Activated CD4-positive, alpha-beta memory T cell treated with anti-CD3 and anti-CD28 coated beads for 36 hours (primary cell): ENCODE measurements around the gene ENKUR. TPM values are rescaled to one million over a fixed set of nuclear protein-coding genes. Genes with fewer than 3 reads are reported as not detected.

Experiments
- CTCF ChIA-PET: fragments of 350-600 bp; sonication (Branson Sonifier 250); formaldehyde crosslinking; loops from one replicate; lab custom pipeline; 2021; ENCODE audit warnings: antibody characterized with exemption, inconsistent platforms; lab: Charles Lee
- POLR2A ChIA-PET: fragments of 350-600 bp; sonication (Branson Sonifier 250); formaldehyde crosslinking; loops from one replicate; lab custom pipeline; 2021; ENCODE audit warnings: antibody characterized with exemption; lab: Charles Lee
- DNase-seq: peaks from one replicate; pipeline ENCODE4 v3.0.0-alpha.2; 2020
- H3K27ac Mint-ChIP-seq: one replicate; pipeline ENCODE4 v1.8.0; 2021; ENCODE audit warnings: mixed read lengths
- H3K27me3 Mint-ChIP-seq: one replicate; pipeline ENCODE4 v1.8.0; 2021; ENCODE audit warnings: mixed read lengths
- H3K36me3 Mint-ChIP-seq: one replicate; pipeline ENCODE4 v1.8.0; 2021; ENCODE audit warnings: mixed read lengths
- H3K4me1 Mint-ChIP-seq: one replicate; pipeline ENCODE4 v1.8.0; 2021; ENCODE audit warnings: low read depth, mixed read lengths
- H3K4me3 Mint-ChIP-seq: one replicate; pipeline ENCODE4 v1.8.0; 2021; ENCODE audit warnings: mild to moderate bottlenecking, mixed read lengths
- H3K9me3 Mint-ChIP-seq: one replicate; pipeline ENCODE4 v1.8.0; 2021; ENCODE audit warnings: mixed read lengths
- intact Hi-C: fragments of 100-400 bp; cut with micrococcal nuclease; formaldehyde crosslinking; loops from one replicate; pipeline ENCODE4 v1.15.1; 2023
- total RNA-seq, 2 experiments: library from RNA; stranded (reverse); gene quantifications; one replicate each; pipeline ENCODE4 v1.2.3, GENCODE V29; 2021

ENKUR gene
- total RNA-seq, 2 experiments from 2014 or later, result not detected

GRCh38 chr10:24952707-24953645 lies 63.0 kb downstream of the ENKUR start:
- no peak overlapping the region for H3K27ac Mint-ChIP-seq
- peak overlapping the region; percentile 66 for H3K4me3 Mint-ChIP-seq
- peaks cover 21% of the 10 kb centered on the region for H3K4me1 Mint-ChIP-seq
- ChIA-PET CTCF (interaction anchor here (0.6 to 1.5 kb wide), 5 partner anchors 9 to 335 kb away, joined by 3 to 5 read pairs (median 4); no protein-coding TSS in a partner anchor), POLR2A (no interaction called here)
- peak; percentile 48 for DNase-seq
- no peaks in the 10 kb centered on the region for H3K36me3 Mint-ChIP-seq
- H3K27me3 Mint-ChIP-seq, result peaks cover 4% of the 10 kb centered on the region
- H3K9me3 Mint-ChIP-seq, result no peaks in the 10 kb centered on the region
- intact Hi-C loops, result loop anchor here (2.0 to 5.0 kb wide), 3 partner anchors 64 to 311 kb away; partner anchors contain the start of genes ENKUR and THNSL1

- Mint-ChIP-seq H3K9me3 (no peaks in the 10 kb centered on the region), H3K4me1 (peaks cover 28% of the 10 kb centered on the region), H3K27me3 (peaks cover 4% of the 10 kb centered on the region), H3K4me3 (peak within 1 kb of the TSS; percentile 66), H3K27ac (no peak within 1 kb of the TSS), H3K36me3 (no peaks in the 10 kb centered on the region)
- ChIA-PET POLR2A (interaction anchor here (1.3 kb wide), 1 partner anchor 11 kb away, joined by 3 read pairs; no protein-coding TSS in a partner anchor), CTCF (interaction anchor here (0.7 to 1.5 kb wide), 6 partner anchors 10 to 334 kb away, joined by 3 to 5 read pairs (median 4); no protein-coding TSS in a partner anchor)
- peak; percentile 25 for DNase-seq
- intact Hi-C loops, result loop anchor here (2.0 to 5.0 kb wide), 3 partner anchors 65 to 310 kb away; partner anchors contain the start of genes ENKUR and THNSL1
Measured at GRCh38 chr10:24952143-24952706, 63.7 kb downstream of the ENKUR start, which contains the start of gene PRTFDC1. Gene PRTFDC1, minus strand, starts transcription at chr10:24952606. Its CDS starts 31 bp downstream, at chr10:24952575.

GRCh38 chr10:24951201-24952142 lies 64.5 kb downstream of the ENKUR start:
- H3K27ac Mint-ChIP-seq, result no peak overlapping the region
- peaks cover 30% of the 10 kb centered on the region for H3K4me1 Mint-ChIP-seq
- H3K27me3 Mint-ChIP-seq, result peaks cover 4% of the 10 kb centered on the region
- no peaks in the 10 kb centered on the region for H3K36me3 Mint-ChIP-seq
- ChIA-PET POLR2A (interaction anchor here (1.3 kb wide), 1 partner anchor 11 kb away, joined by 3 read pairs; no protein-coding TSS in a partner anchor), CTCF (interaction anchor here (0.7 to 1.2 kb wide), 4 partner anchors 129 to 334 kb away, joined by 3 to 5 read pairs (median 4); no protein-coding TSS in a partner anchor)
- DNase-seq, result peak; percentile 54
- intact Hi-C loops, result loop anchor here (1.0 to 5.0 kb wide), 4 partner anchors 65 to 309 kb away; partner anchors contain the start of genes ENKUR and THNSL1
- H3K9me3 Mint-ChIP-seq, result no peaks in the 10 kb centered on the region
- H3K4me3 Mint-ChIP-seq, result peak overlapping the region; percentile 59

GRCh38 chr10:24950439-24950838 lies 65.5 kb downstream of the ENKUR start:
- Mint-ChIP-seq H3K36me3 (no peaks in the 10 kb centered on the region), H3K27ac (no peak overlapping the region), H3K27me3 (peaks cover 4% of the 10 kb centered on the region), H3K9me3 (no peaks in the 10 kb centered on the region), H3K4me3 (no peak overlapping the region), H3K4me1 (peaks cover 32% of the 10 kb centered on the region)
- ChIA-PET CTCF (no interaction called here), POLR2A (no interaction called here)
- no peak for DNase-seq
- intact Hi-C loops, result loop anchor here (5.0 kb wide), 1 partner anchor 308 kb away; no protein-coding TSS in a partner anchor

GRCh38 chr10:24949616-24950015 lies 66.3 kb downstream of the ENKUR start:
- no peak for DNase-seq
- CTCF ChIA-PET, result interaction anchor here (0.6 to 1.0 kb wide), 2 partner anchors 100 to 332 kb away, joined by 3 read pairs; no protein-coding TSS in a partner anchor
- no peaks in the 10 kb centered on the region for H3K36me3 Mint-ChIP-seq
- H3K4me1 Mint-ChIP-seq, result peaks cover 36% of the 10 kb centered on the region
- H3K4me3 Mint-ChIP-seq, result no peak overlapping the region
- intact Hi-C loops, result loop anchor here (5.0 kb wide), 1 partner anchor 307 kb away; no protein-coding TSS in a partner anchor
- POLR2A ChIA-PET, result no interaction called here
- H3K27ac Mint-ChIP-seq, result no peak overlapping the region
- H3K27me3 Mint-ChIP-seq, result peaks cover 4% of the 10 kb centered on the region
- H3K9me3 Mint-ChIP-seq, result no peaks in the 10 kb centered on the region

GRCh38 chr10:24947304-24948097 lies 68.5 kb downstream of the ENKUR start:
- intact Hi-C loops, result loop anchor here (1.0 to 2.0 kb wide), 4 partner anchors 26 to 241 kb away; no protein-coding TSS in a partner anchor
- DNase-seq, result no peak
- Mint-ChIP-seq H3K27ac (no peak overlapping the region), H3K36me3 (no peaks in the 10 kb centered on the region), H3K27me3 (peaks cover 4% of the 10 kb centered on the region), H3K4me3 (no peak overlapping the region), H3K9me3 (no peaks in the 10 kb centered on the region), H3K4me1 (peaks cover 29% of the 10 kb centered on the region)
- CTCF ChIA-PET, result interaction anchor here (0.7 to 1.5 kb wide), 5 partner anchors 14 to 300 kb away, joined by 3 to 4 read pairs (median 3); no protein-coding TSS in a partner anchor
- POLR2A ChIA-PET, result interaction anchor here (1.3 kb wide), 1 partner anchor 26 kb away, joined by 3 read pairs; no protein-coding TSS in a partner anchor

- Mint-ChIP-seq H3K4me1 (peaks cover 19% of the 10 kb centered on the region), H3K9me3 (no peaks in the 10 kb centered on the region), H3K27me3 (no peaks in the 10 kb centered on the region), H3K4me3 (no peak overlapping the region), H3K27ac (no peak overlapping the region), H3K36me3 (no peaks in the 10 kb centered on the region)
- ChIA-PET POLR2A (no interaction called here), CTCF (no interaction called here)
- intact Hi-C loops, result no loop called here
- DNase-seq, result no peak
Measured at GRCh38 chr10:24944512-24945255, 71.3 kb downstream of the ENKUR start.

GRCh38 chr10:24938525-24938924 lies 77.4 kb downstream of the ENKUR start:
- Mint-ChIP-seq H3K4me3 (no peak overlapping the region), H3K4me1 (no peaks in the 10 kb centered on the region), H3K27ac (no peak overlapping the region), H3K27me3 (no peaks in the 10 kb centered on the region), H3K9me3 (no peaks in the 10 kb centered on the region), H3K36me3 (no peaks in the 10 kb centered on the region)
- POLR2A ChIA-PET, result no interaction called here
- CTCF ChIA-PET, result no interaction called here
- DNase-seq, result no peak
- intact Hi-C loops, result no loop called here

- Mint-ChIP-seq H3K9me3 (no peaks in the 10 kb centered on the region), H3K4me1 (no peaks in the 10 kb centered on the region), H3K36me3 (no peaks in the 10 kb centered on the region), H3K27ac (no peak overlapping the region), H3K27me3 (no peaks in the 10 kb centered on the region), H3K4me3 (no peak overlapping the region)
- intact Hi-C loops, result no loop called here
- POLR2A ChIA-PET, result no interaction called here
- DNase-seq, result no peak
- CTCF ChIA-PET, result no interaction called here
Measured at GRCh38 chr10:24938076-24938475, 77.9 kb downstream of the ENKUR start.
